ENCODE results near the gene SIGLEC15. TPM values are rescaled to one million over a fixed set of nuclear protein-coding genes. Genes with fewer than 3 reads are reported as not detected.

The SIGLEC15 gene
- total RNA-seq, 1 experiment from 2014 or later = 0.13 TPM

DNA sequence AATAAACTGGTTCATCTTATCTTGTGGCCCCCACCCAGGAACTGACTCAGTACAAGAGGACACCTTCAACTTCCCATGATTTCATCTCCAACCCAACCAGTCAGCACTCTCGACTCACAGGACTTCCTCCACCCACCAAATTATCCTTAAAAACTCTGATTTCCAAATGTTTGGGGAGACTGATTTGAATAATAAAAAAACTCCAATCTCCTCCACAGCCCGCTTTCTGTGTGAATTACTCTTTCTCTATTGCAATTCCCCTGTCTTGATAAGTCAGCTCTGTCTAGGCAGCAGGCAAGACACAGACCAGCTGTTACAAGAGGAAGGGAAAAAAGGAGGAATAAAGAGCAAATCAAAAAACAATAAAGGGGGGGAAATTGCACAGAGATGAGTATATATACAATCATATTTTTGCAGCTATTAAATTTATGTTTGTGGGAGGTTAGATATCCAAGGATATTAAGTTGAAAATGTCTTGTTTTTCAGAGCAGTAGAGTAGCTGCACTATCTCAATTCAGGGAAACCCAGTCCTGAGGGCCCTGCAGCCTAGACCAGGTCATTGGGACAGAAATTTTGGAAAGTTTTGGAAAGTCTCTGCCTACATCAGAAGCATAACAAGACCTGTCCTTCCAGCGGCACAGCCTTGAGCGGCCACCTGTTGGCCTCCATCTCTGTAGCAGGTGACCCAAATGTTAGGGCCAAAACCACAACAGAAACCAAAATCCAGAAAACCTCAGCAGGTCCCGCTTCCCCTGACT lies 32.8 kb upstream of the SIGLEC15 start:
- no CpG with 5 or more reads among the region's 5 CpGs for WGBS (ENCODE audit: extremely low coverage, insufficient read length, low lambda C conversion rate)
- no peaks in the 10 kb centered on the region for H3K23me2 ChIP-seq (ENCODE audit: insufficient read length, low read depth, low read length, poor library complexity, severe bottlenecking)
- Mint-ChIP-seq H3K27ac (peak overlapping the region in 1 of 3 experiments; percentile 68; a peak in 1 of 7 replicates), H3K27me3 (ENCODE audit: low read depth) (no peaks in the 10 kb centered on the region; the same call in 1 of the 2 replicates), H3K9me3 (peaks cover 4 to 5% of the 10 kb centered on the region in 2 experiments), H3K4me3 (no peak overlapping the region), H3K4me1 (peaks cover 9 to 18% of the 10 kb centered on the region in 2 experiments), H3K36me3 (ENCODE audit: insufficient read depth in 1 of 3, low read depth in 3 of 3) (peaks cover 0 to 10% (median 1%) of the 10 kb centered on the region in 3 experiments; a peak in 4 of 7 replicates)
- H3K4ac ChIP-seq (ENCODE audit: low read depth, low read length) = no peak overlapping the region
- no peak overlapping the region for H4K91ac ChIP-seq (ENCODE audit: insufficient read length, low read depth, low read length)
- H3K4me2 ChIP-seq (ENCODE audit: insufficient read depth, insufficient read length, low read length) = no peak overlapping the region
- H3K79me2 ChIP-seq (ENCODE audit: insufficient read depth, low read length) = no peaks in the 10 kb centered on the region
- no peak overlapping the region for H3K18ac ChIP-seq (ENCODE audit: insufficient read length, low read depth, low read length)
- H2BK15ac ChIP-seq (ENCODE audit: low read depth, low read length) = no peak overlapping the region
- no peaks in the 10 kb centered on the region for H4K20me1 ChIP-seq (ENCODE audit: control insufficient read depth, insufficient read depth, insufficient read length)
- H4K8ac ChIP-seq (replicated peaks; ENCODE audit: insufficient read length, low read depth, low read length) = no peak overlapping the region
- H3K23ac ChIP-seq (ENCODE audit: insufficient read length, low read depth, low read length) = no peak overlapping the region
- no peak overlapping the region for H2AFZ ChIP-seq (ENCODE audit: low read length)
- no peak overlapping the region for H3K9ac ChIP-seq (ENCODE audit: extremely low read depth, insufficient read length, low read length)
- H4K5ac ChIP-seq (ENCODE audit: insufficient read length, low read depth, low read length) = no peak overlapping the region
- no peak overlapping the region for H2BK120ac ChIP-seq (ENCODE audit: low read depth, low read length, poor library complexity, severe bottlenecking)
- H3K56ac ChIP-seq (ENCODE audit: insufficient read length, low read depth, low read length) = no peak overlapping the region
- H2AK5ac ChIP-seq (ENCODE audit: insufficient read length, low read length) = no peak overlapping the region
- no peak overlapping the region for H3K27ac ChIP-seq (ENCODE audit: insufficient read length, low read depth, low read length)
- H2BK12ac ChIP-seq (ENCODE audit: insufficient read length, low read depth, low read length) = no peak overlapping the region
- no peak overlapping the region for H3T11ph ChIP-seq (ENCODE audit: low read length)
- H2BK5ac ChIP-seq (ENCODE audit: insufficient read length, low read length) = no peak overlapping the region
- peaks cover 3% of the 10 kb centered on the region; the same call in 1 of the 2 replicates for H3K4me1 ChIP-seq (ENCODE audit: insufficient read depth, low read length)
- H2BK20ac ChIP-seq (ENCODE audit: low read depth, low read length, poor library complexity, severe bottlenecking) = no peak overlapping the region
- no peaks in the 10 kb centered on the region for H3K79me1 ChIP-seq (ENCODE audit: insufficient read depth, low read depth, low read length, poor library complexity, severe bottlenecking)
- no peaks in the 10 kb centered on the region for H3K9me3 ChIP-seq (ENCODE audit: control insufficient read depth, low read depth, low read length)
- TF ChIP-seq, protein P1, sequence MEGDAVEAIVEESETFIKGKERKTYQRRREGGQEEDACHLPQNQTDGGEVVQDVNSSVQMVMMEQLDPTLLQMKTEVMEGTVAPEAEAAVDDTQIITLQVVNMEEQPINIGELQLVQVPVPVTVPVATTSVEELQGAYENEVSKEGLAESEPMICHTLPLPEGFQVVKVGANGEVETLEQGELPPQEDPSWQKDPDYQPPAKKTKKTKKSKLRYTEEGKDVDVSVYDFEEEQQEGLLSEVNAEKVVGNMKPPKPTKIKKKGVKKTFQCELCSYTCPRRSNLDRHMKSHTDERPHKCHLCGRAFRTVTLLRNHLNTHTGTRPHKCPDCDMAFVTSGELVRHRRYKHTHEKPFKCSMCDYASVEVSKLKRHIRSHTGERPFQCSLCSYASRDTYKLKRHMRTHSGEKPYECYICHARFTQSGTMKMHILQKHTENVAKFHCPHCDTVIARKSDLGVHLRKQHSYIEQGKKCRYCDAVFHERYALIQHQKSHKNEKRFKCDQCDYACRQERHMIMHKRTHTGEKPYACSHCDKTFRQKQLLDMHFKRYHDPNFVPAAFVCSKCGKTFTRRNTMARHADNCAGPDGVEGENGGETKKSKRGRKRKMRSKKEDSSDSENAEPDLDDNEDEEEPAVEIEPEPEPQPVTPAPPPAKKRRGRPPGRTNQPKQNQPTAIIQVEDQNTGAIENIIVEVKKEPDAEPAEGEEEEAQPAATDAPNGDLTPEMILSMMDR (conservative IDR thresholded peaks at IDR 0.05) = no peak
- no peak for DNase-seq
- H3K14ac ChIP-seq (ENCODE audit: insufficient read depth, low read length) = no peak overlapping the region
- no peaks in the 10 kb centered on the region for H3K27me3 ChIP-seq (ENCODE audit: insufficient read depth, low read length)

Data from H9 (cell line).